ENCODE results near the gene TP53I13.
A peak's percentile ranks its signal among the peaks of the same experiment; 100 is the strongest.

Gene TP53I13

DNA sequence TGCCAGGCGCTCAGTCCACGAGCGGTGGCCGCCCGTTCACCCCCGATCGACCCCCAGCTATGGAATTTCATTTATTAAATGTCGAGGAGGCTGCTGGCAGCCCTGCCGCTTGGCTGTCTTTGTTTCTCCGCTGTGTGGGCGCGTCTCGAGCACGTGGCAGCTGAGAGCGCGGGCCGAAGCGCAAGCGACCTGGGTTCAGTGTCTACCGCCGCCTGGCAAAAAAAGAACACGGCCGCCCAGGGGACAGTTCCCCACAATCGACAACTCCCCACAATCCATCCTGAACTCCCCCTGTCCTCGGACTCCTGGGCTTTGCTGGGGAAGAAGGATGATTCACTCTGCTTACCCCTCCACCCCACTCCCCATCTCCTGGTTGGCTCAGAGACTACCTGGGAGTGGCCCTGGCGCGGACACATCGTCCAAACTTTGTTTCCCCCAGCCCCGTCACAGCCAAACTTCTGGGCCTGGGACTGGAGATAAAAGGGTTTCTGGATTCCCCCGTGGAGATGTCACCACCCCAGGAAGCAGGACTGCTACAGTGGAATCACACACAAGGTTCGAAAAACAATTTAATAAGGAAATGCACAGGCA lies 22.7 kb downstream of the TP53I13 start:
- Histone ChIP-seq H3K4me3 (ENCODE audit: low read depth, low read length) (peak overlapping the region; percentile 36), H3K36me3 (ENCODE audit: control insufficient read depth in 2 of 2, insufficient read depth in 1 of 2, low read length in 2 of 2) (peaks cover 0 to 3% of the 10 kb centered on the region in 2 experiments; a peak in 1 of 3 replicates), H3K4me1 (ENCODE audit: control insufficient read depth, insufficient read depth, low read length) (peaks cover 31% of the 10 kb centered on the region), H3K9me3 (ENCODE audit: control insufficient read depth, insufficient read depth, low read depth, low read length) (no peaks in the 10 kb centered on the region), H3K27ac (ENCODE audit: extremely low read depth, low read depth, low read length) (peak overlapping the region; percentile 82)
- ChIA-PET POLR2A (interaction anchor here (1.0 to 2.6 kb wide), 12 partner anchors 10 to 412 kb away, joined by 3 to 28 read pairs (median 6); partner anchors contain the start of genes ABHD15, CORO6, MYO18A and NUFIP2), CTCF (interaction anchor here (0.5 to 5.1 kb wide), 30 partner anchors 9 to 449 kb away, joined by 3 to 74 read pairs (median 4); partner anchors contain the start of genes ABHD15, MYO18A and TP53I13)
- TF ChIP-seq ZNF16 (tag by site-specific recombination; IDR thresholded peaks at IDR 0.05; ENCODE audit: low read depth): no peak
- TF ChIP-seq ZNF174 (tag by site-specific recombination; IDR thresholded peaks at IDR 0.05): no peak
- TF ChIP-seq, protein P1, sequence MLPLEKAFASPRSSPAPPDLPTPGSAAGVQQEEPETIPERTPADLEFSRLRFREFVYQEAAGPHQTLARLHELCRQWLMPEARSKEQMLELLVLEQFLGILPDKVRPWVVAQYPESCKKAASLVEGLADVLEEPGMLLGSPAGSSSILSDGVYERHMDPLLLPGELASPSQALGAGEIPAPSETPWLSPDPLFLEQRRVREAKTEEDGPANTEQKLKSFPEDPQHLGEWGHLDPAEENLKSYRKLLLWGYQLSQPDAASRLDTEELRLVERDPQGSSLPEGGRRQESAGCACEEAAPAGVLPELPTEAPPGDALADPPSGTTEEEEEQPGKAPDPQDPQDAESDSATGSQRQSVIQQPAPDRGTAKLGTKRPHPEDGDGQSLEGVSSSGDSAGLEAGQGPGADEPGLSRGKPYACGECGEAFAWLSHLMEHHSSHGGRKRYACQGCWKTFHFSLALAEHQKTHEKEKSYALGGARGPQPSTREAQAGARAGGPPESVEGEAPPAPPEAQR (tag by site-specific recombination; IDR thresholded peaks at IDR 0.05): no peak
- no peak for TF ChIP-seq ZNF560 (tag by site-specific recombination; IDR thresholded peaks at IDR 0.05; ENCODE audit: borderline replicate concordance)
- TF ChIP-seq HOXD13 (CRISPR knock-in tag; IDR thresholded peaks at IDR 0.05; ENCODE audit: borderline replicate concordance): no peak
- no peak for TF ChIP-seq ZIC2 (tag by site-specific recombination; IDR thresholded peaks at IDR 0.05)
- TF ChIP-seq SALL2 (tag by site-specific recombination; IDR thresholded peaks at IDR 0.05; ENCODE audit: borderline replicate concordance): no peak
- TF ChIP-seq, protein P2, sequence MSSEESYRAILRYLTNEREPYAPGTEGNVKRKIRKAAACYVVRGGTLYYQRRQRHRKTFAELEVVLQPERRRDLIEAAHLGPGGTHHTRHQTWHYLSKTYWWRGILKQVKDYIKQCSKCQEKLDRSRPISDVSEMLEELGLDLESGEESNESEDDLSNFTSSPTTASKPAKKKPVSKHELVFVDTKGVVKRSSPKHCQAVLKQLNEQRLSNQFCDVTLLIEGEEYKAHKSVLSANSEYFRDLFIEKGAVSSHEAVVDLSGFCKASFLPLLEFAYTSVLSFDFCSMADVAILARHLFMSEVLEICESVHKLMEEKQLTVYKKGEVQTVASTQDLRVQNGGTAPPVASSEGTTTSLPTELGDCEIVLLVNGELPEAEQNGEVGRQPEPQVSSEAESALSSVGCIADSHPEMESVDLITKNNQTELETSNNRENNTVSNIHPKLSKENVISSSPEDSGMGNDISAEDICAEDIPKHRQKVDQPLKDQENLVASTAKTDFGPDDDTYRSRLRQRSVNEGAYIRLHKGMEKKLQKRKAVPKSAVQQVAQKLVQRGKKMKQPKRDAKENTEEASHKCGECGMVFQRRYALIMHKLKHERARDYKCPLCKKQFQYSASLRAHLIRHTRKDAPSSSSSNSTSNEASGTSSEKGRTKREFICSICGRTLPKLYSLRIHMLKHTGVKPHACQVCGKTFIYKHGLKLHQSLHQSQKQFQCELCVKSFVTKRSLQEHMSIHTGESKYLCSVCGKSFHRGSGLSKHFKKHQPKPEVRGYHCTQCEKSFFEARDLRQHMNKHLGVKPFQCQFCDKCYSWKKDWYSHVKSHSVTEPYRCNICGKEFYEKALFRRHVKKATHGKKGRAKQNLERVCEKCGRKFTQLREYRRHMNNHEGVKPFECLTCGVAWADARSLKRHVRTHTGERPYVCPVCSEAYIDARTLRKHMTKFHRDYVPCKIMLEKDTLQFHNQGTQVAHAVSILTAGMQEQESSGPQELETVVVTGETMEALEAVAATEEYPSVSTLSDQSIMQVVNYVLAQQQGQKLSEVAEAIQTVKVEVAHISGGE (tag by site-specific recombination; conservative IDR thresholded peaks at IDR 0.05; ENCODE audit: low read depth): 0 out of 2 replicates have a peak, but pooled peaks have one; percentile 4
- TF ChIP-seq, protein P3, sequence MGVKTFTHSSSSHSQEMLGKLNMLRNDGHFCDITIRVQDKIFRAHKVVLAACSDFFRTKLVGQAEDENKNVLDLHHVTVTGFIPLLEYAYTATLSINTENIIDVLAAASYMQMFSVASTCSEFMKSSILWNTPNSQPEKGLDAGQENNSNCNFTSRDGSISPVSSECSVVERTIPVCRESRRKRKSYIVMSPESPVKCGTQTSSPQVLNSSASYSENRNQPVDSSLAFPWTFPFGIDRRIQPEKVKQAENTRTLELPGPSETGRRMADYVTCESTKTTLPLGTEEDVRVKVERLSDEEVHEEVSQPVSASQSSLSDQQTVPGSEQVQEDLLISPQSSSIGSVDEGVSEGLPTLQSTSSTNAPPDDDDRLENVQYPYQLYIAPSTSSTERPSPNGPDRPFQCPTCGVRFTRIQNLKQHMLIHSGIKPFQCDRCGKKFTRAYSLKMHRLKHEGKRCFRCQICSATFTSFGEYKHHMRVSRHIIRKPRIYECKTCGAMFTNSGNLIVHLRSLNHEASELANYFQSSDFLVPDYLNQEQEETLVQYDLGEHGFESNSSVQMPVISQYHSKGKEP (tag by site-specific recombination; IDR thresholded peaks at IDR 0.05): no peak
- TF ChIP-seq ZNF501 (tag by site-specific recombination; IDR thresholded peaks at IDR 0.05): no peak
- TF ChIP-seq ZNF707 (tag by site-specific recombination; IDR thresholded peaks at IDR 0.05): no peak
- no peak for TF ChIP-seq ZNF391 (tag by site-specific recombination; IDR thresholded peaks at IDR 0.05; ENCODE audit: borderline replicate concordance, low read depth)
- TF ChIP-seq, protein P4, sequence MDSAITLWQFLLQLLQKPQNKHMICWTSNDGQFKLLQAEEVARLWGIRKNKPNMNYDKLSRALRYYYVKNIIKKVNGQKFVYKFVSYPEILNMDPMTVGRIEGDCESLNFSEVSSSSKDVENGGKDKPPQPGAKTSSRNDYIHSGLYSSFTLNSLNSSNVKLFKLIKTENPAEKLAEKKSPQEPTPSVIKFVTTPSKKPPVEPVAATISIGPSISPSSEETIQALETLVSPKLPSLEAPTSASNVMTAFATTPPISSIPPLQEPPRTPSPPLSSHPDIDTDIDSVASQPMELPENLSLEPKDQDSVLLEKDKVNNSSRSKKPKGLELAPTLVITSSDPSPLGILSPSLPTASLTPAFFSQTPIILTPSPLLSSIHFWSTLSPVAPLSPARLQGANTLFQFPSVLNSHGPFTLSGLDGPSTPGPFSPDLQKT (IDR thresholded peaks at IDR 0.05; ENCODE audit: borderline replicate concordance, low read depth, low read length): no peak
- TF ChIP-seq, protein P5, sequence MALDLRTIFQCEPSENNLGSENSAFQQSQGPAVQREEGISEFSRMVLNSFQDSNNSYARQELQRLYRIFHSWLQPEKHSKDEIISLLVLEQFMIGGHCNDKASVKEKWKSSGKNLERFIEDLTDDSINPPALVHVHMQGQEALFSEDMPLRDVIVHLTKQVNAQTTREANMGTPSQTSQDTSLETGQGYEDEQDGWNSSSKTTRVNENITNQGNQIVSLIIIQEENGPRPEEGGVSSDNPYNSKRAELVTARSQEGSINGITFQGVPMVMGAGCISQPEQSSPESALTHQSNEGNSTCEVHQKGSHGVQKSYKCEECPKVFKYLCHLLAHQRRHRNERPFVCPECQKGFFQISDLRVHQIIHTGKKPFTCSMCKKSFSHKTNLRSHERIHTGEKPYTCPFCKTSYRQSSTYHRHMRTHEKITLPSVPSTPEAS (tag by site-specific recombination; IDR thresholded peaks at IDR 0.05): no peak
- no peak for TF ChIP-seq ZNF791 (tag by site-specific recombination; IDR thresholded peaks at IDR 0.05)
- TF ChIP-seq, protein P6, sequence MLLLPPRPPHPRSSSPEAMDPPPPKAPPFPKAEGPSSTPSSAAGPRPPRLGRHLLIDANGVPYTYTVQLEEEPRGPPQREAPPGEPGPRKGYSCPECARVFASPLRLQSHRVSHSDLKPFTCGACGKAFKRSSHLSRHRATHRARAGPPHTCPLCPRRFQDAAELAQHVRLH (tag by site-specific recombination; IDR thresholded peaks at IDR 0.05): no peak; the same call in 1 of the 2 replicates
- TF ChIP-seq, protein P7, sequence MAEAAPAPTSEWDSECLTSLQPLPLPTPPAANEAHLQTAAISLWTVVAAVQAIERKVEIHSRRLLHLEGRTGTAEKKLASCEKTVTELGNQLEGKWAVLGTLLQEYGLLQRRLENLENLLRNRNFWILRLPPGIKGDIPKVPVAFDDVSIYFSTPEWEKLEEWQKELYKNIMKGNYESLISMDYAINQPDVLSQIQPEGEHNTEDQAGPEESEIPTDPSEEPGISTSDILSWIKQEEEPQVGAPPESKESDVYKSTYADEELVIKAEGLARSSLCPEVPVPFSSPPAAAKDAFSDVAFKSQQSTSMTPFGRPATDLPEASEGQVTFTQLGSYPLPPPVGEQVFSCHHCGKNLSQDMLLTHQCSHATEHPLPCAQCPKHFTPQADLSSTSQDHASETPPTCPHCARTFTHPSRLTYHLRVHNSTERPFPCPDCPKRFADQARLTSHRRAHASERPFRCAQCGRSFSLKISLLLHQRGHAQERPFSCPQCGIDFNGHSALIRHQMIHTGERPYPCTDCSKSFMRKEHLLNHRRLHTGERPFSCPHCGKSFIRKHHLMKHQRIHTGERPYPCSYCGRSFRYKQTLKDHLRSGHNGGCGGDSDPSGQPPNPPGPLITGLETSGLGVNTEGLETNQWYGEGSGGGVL (tag by site-specific recombination; IDR thresholded peaks at IDR 0.05): no peak
- no peak for TF ChIP-seq ZNF548 (tag by site-specific recombination; IDR thresholded peaks at IDR 0.05)
- no peak for TF ChIP-seq ZNF341 (tag by site-specific recombination; IDR thresholded peaks at IDR 0.05; ENCODE audit: low read depth)
- TF ChIP-seq, protein P8, sequence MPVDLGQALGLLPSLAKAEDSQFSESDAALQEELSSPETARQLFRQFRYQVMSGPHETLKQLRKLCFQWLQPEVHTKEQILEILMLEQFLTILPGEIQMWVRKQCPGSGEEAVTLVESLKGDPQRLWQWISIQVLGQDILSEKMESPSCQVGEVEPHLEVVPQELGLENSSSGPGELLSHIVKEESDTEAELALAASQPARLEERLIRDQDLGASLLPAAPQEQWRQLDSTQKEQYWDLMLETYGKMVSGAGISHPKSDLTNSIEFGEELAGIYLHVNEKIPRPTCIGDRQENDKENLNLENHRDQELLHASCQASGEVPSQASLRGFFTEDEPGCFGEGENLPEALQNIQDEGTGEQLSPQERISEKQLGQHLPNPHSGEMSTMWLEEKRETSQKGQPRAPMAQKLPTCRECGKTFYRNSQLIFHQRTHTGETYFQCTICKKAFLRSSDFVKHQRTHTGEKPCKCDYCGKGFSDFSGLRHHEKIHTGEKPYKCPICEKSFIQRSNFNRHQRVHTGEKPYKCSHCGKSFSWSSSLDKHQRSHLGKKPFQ (tag by site-specific recombination; IDR thresholded peaks at IDR 0.05): no peak
- TF ChIP-seq ZNF37A (tag by site-specific recombination; IDR thresholded peaks at IDR 0.05): no peak
- TF ChIP-seq ZNF837 (tag by site-specific recombination; IDR thresholded peaks at IDR 0.05): no peak
- TF ChIP-seq ZNF24 (tag by site-specific recombination; IDR thresholded peaks at IDR 0.05): 0 out of 2 replicates have a peak, but pooled peaks have one; percentile 21
- TF ChIP-seq OVOL3 (tag by site-specific recombination; IDR thresholded peaks at IDR 0.05): no peak

All from HEK293 (cell line).